Tibial artery (tissue), 4 donors: ENCODE results near the gene C21orf58.

ENCODE experiments used
- DNase-seq, 2 donors: peaks; one replicate each; pipeline ENCODE4 v3.0.0-alpha.2; 2019
- H3K27ac ChIP-seq, 2 donors: fragments of 200-600 bp; sonication (generic) in 1 of 2; 1 replicate in 1 of 2; 2 replicates in 1 of 2; pipeline ENCODE4 v1.5.1; 2018 to 2019; ENCODE audit warnings: mild to moderate bottlenecking in 1 of 2
- H3K27me3 ChIP-seq, 2 donors: fragments of 200-600 bp; sonication (generic) in 1 of 2; one replicate each; pipeline versions ENCODE4 v1.5.1 to v1.6.0; 2016 to 2019
- H3K36me3 ChIP-seq, 3 donors: fragments of 200-600 bp; sonication (generic) in 2 of 3; one replicate each; pipeline ENCODE4 v1.5.1; 2016 to 2019; ENCODE audit warnings: mild to moderate bottlenecking in 2 of 3
- H3K4me1 ChIP-seq, 4 donors: fragments of 200-600 bp; sonication (generic) in 2 of 4; 1 replicate in 3 of 4; 2 replicates in 1 of 4; pipeline ENCODE4 v1.5.1; 2016 to 2019
- H3K4me3 ChIP-seq, 2 donors: fragments of 200-600 bp; sonication (generic) in 1 of 2; 1 replicate in 1 of 2; 2 replicates in 1 of 2; pipeline ENCODE4 v1.5.1; 2018 to 2019; ENCODE audit warnings: mild to moderate bottlenecking in 2 of 2
- H3K9me3 ChIP-seq, 3 donors: fragments of 200-600 bp; sonication (generic) in 1 of 3; one replicate each; pipeline ENCODE4 v1.5.1; 2016 to 2019
- intact Hi-C: fragments of 100-400 bp; cut with DNase I; formaldehyde crosslinking; loops from one replicate; pipeline ENCODE4 v1.15.0; 2023; ENCODE audit warnings: low total_unique reads
- TF ChIP-seq, protein P1 (sequence below), 2 experiments: fragments of 200-600 bp in 1 of 2; fragments of 450-650 bp in 1 of 2; IDR thresholded peaks; one replicate each; pipeline ENCODE4 v1.5.1; 2017 to 2019; ENCODE audit warnings: antibody characterized with exemption in 2 of 2, mild to moderate bottlenecking in 1 of 2, moderate library complexity in 1 of 2

The C21orf58 gene

DNA sequence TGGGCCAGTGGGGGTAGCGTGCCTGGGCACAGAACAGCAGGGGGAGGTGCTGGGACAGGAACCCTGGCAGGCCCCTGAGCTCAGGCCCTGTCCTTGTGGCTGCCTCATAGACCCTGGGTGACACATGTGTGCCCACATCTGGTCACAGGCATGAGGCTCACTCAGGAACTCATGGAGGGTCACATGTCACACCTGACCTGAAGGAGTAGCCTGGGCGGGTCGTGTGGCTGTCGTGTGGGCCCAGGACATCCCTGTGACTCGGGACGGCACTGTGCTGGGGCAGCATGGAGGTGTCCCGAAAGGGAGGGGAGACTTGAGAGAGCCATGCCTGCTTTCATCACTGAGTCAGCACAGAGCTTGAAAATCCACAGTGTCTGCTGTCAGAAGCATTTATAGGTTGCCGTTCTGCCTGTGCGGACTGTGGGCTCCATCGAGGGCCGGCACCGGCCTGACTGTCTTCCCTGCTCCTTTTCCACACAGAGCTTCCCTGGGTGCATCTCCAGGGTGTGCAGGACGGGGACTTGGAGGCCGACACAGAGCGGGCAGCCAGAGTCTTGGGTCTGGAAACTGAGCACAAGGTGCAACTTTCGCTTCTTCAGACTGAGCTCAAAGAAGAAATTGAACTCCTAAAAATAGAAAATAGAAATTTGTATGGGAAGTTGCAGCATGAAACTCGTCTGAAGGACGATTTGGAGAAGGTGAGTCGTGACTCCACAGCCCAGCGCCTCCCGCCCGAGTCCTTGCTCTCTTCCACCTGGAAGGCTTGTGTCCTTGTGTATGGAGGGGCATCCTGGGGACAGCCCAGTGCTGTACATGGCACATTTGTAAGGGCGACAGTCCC is 33.0 kb upstream of the C21orf58 start:
- TF ChIP-seq, protein P1, sequence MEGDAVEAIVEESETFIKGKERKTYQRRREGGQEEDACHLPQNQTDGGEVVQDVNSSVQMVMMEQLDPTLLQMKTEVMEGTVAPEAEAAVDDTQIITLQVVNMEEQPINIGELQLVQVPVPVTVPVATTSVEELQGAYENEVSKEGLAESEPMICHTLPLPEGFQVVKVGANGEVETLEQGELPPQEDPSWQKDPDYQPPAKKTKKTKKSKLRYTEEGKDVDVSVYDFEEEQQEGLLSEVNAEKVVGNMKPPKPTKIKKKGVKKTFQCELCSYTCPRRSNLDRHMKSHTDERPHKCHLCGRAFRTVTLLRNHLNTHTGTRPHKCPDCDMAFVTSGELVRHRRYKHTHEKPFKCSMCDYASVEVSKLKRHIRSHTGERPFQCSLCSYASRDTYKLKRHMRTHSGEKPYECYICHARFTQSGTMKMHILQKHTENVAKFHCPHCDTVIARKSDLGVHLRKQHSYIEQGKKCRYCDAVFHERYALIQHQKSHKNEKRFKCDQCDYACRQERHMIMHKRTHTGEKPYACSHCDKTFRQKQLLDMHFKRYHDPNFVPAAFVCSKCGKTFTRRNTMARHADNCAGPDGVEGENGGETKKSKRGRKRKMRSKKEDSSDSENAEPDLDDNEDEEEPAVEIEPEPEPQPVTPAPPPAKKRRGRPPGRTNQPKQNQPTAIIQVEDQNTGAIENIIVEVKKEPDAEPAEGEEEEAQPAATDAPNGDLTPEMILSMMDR (IDR thresholded peaks at IDR 0.05), result no peak
- Histone ChIP-seq H3K27ac (no peak overlapping the region), H3K4me1 (no peaks in the 10 kb centered on the region), H3K9me3 (no peaks in the 10 kb centered on the region), H3K36me3 (peaks cover 66 to 100% (median 87%) of the 10 kb centered on the region in 3 donors), H3K4me3 (no peak overlapping the region), H3K27me3 (no peaks in the 10 kb centered on the region)
- intact Hi-C loops, result no loop called here
- DNase-seq, result no peak

- TF ChIP-seq, protein P1 (IDR thresholded peaks at IDR 0.05), result no peak
- Histone ChIP-seq H3K9me3 (no peaks in the 10 kb centered on the region), H3K27me3 (no peaks in the 10 kb centered on the region), H3K4me3 (no peak overlapping the region), H3K27ac (no peak overlapping the region), H3K4me1 (no peaks in the 10 kb centered on the region), H3K36me3 (peaks cover 66 to 100% (median 89%) of the 10 kb centered on the region in 3 donors)
- intact Hi-C loops, result no loop called here
- no peak for DNase-seq
These were observed 32.3 kb upstream of the C21orf58 start for GRCh38 chr21:46356005-46356338.

- TF ChIP-seq, protein P1 (IDR thresholded peaks at IDR 0.05), result no peak
- H3K27me3 ChIP-seq, result no peaks in the 10 kb centered on the region
- intact Hi-C loops, result no loop called here
- no peak for DNase-seq
- peaks cover 72 to 100% (median 89%) of the 10 kb centered on the region in 3 donors for H3K36me3 ChIP-seq
- H3K4me3 ChIP-seq, result no peak overlapping the region
- no peaks in the 10 kb centered on the region for H3K4me1 ChIP-seq
- no peak overlapping the region for H3K27ac ChIP-seq
- H3K9me3 ChIP-seq, result no peaks in the 10 kb centered on the region
These were observed 31.7 kb upstream of the C21orf58 start for GRCh38 chr21:46355161-46356004.

- Histone ChIP-seq H3K36me3 (peaks cover 81 to 100% (median 96%) of the 10 kb centered on the region in 3 donors), H3K4me3 (no peak overlapping the region), H3K27me3 (no peaks in the 10 kb centered on the region), H3K27ac (no peak overlapping the region), H3K4me1 (no peaks in the 10 kb centered on the region), H3K9me3 (no peaks in the 10 kb centered on the region)
- intact Hi-C loops, result no loop called here
- TF ChIP-seq, protein P1 (IDR thresholded peaks at IDR 0.05), result no peak
- DNase-seq, result no peak
These were observed 30.8 kb upstream of the C21orf58 start for GRCh38 chr21:46354518-46354917.

- H3K27me3 ChIP-seq, result no peaks in the 10 kb centered on the region
- H3K4me1 ChIP-seq, result no peaks in the 10 kb centered on the region
- TF ChIP-seq, protein P1 (IDR thresholded peaks at IDR 0.05), result no peak
- peaks cover 85 to 100% (median 100%) of the 10 kb centered on the region in 3 donors for H3K36me3 ChIP-seq
- H3K9me3 ChIP-seq, result no peaks in the 10 kb centered on the region
- no peak for DNase-seq
- no peak overlapping the region for H3K27ac ChIP-seq
- intact Hi-C loops, result no loop called here
- H3K4me3 ChIP-seq, result no peak overlapping the region
These were observed 30.4 kb upstream of the C21orf58 start for GRCh38 chr21:46354046-46354445.
